Peyer's patch (tissue), 4 donors: ENCODE measurements around the gene TNS4.

Experiments used
- POLR2A ChIP-seq, 2 donors: fragments of 450-650 bp; IDR thresholded peaks; one replicate each; pipeline ENCODE4 v1.5.1; 2017; ENCODE audit warnings: antibody characterized with exemption in 2 of 2, mild to moderate bottlenecking in 2 of 2, moderate library complexity in 2 of 2
- TF ChIP-seq, protein P1 (sequence below), 6 experiments: fragments of 450-650 bp in 4 of 6; fragments of 200-600 bp in 2 of 6; sonication (generic) in 1 of 6; IDR thresholded peaks; one replicate each; pipeline ENCODE4 v1.5.1; 2017 to 2019; ENCODE audit warnings: antibody characterized with exemption in 6 of 6, mild to moderate bottlenecking in 3 of 6, moderate library complexity in 1 of 6

- TF ChIP-seq, protein P1, sequence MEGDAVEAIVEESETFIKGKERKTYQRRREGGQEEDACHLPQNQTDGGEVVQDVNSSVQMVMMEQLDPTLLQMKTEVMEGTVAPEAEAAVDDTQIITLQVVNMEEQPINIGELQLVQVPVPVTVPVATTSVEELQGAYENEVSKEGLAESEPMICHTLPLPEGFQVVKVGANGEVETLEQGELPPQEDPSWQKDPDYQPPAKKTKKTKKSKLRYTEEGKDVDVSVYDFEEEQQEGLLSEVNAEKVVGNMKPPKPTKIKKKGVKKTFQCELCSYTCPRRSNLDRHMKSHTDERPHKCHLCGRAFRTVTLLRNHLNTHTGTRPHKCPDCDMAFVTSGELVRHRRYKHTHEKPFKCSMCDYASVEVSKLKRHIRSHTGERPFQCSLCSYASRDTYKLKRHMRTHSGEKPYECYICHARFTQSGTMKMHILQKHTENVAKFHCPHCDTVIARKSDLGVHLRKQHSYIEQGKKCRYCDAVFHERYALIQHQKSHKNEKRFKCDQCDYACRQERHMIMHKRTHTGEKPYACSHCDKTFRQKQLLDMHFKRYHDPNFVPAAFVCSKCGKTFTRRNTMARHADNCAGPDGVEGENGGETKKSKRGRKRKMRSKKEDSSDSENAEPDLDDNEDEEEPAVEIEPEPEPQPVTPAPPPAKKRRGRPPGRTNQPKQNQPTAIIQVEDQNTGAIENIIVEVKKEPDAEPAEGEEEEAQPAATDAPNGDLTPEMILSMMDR (IDR thresholded peaks at IDR 0.05): no peak
- no peak for TF ChIP-seq POLR2A (IDR thresholded peaks at IDR 0.05)
Observed at GRCh38 chr17:40509626-40510327, 8.4 kb upstream of the TNS4 start.
